HepG2 (cell line): ENCODE measurements around the gene IFITM10. TPM values are rescaled to one million over a fixed set of nuclear protein-coding genes. Genes with fewer than 3 reads are reported as not detected.

Experiments
- ATAC-seq: fragments of 200-7000 bp; cut with Tn5 transposase; 3 replicates; pipeline ENCODE4 v1.9.1; 2020; ENCODE audit warnings: mild to moderate bottlenecking, moderate library complexity
- BruUV-seq: library from RNA; stranded (reverse); fragments of 400-500 nt; replicated peaks from 2 replicates; lab custom pipeline; 2021; lab: Mats Ljungman, UMichigan
- CTCF ChIA-PET: fragments of 300-600 bp; formaldehyde crosslinking; extraction: SDS; loops from one replicate; lab custom pipeline; 2021; ENCODE audit warnings: low total read pairs, inconsistent platforms, low intra/inter-chr PET ratio; lab: Yijun Ruan, JAX
- POLR2A ChIA-PET: fragments of 350-600 bp; sonication (Branson Sonifier 250); formaldehyde crosslinking; loops from one replicate; lab custom pipeline; 2020; ENCODE audit warnings: antibody characterized with exemption, inconsistent platforms; lab: Yijun Ruan, JAX
- DNase-seq: peaks from one replicate; pipeline ENCODE4 v3.0.0-alpha.2; 2015; ENCODE audit warnings: low spot score
- FAIRE-seq: peaks from 3 replicates; lab custom pipeline; 2011; peaks lifted over from hg19 to GRCh38; lab: Jason Lieb, UNC
- H2AFZ ChIP-seq: one replicate; pipeline ENCODE4 v1.6.1; 2011; ENCODE audit warnings: low read length, inconsistent platforms
- H3K27ac ChIP-seq: fragments of 300-600 bp; 3 replicates; pipeline ENCODE4 v1.8.0; 2011; ENCODE audit warnings: mixed run types, mild to moderate bottlenecking, mixed read lengths, low read length, inconsistent platforms; ENCODE audit not compliant: insufficient read depth; ENCODE audit errors: extremely low read length
- H3K27me3 ChIP-seq, 2 experiments: fragments of 200-600 bp in 1 of 2; 2 replicates in 1 of 2; 3 replicates in 1 of 2; pipeline versions ENCODE4 v1.6.0 to v1.8.0; 2011; ENCODE audit warnings: low read length in 2 of 2, mild to moderate bottlenecking in 2 of 2, moderate library complexity in 2 of 2, inconsistent platforms in 1 of 2; ENCODE audit not compliant: insufficient read depth in 2 of 2, control insufficient read depth in 1 of 2
- H3K36me3 ChIP-seq, 2 experiments: fragments of 200-600 bp in 1 of 2; replicated peaks in 1 of 2; 2 replicates in 1 of 2; 3 replicates in 1 of 2; pipeline versions ENCODE4 v1.5.1 to v1.8.0; 2011; ENCODE audit warnings: low read length in 2 of 2, inconsistent platforms in 1 of 2; ENCODE audit not compliant: insufficient read depth in 2 of 2, control insufficient read depth in 1 of 2
- H3K4me1 ChIP-seq: 2 replicates; pipeline ENCODE4 v1.5.1; 2012; ENCODE audit warnings: low read length, inconsistent platforms; ENCODE audit not compliant: insufficient read depth
- H3K4me2 ChIP-seq: 2 replicates; pipeline ENCODE4 v1.6.0; 2011; ENCODE audit warnings: low read depth, low read length, inconsistent platforms
- H3K4me3 ChIP-seq, 3 experiments: fragments of 200-600 bp in 1 of 3; sonication (generic), shearing (Covaris generic) in 1 of 3; replicated peaks in 1 of 3; 2 replicates each; pipeline ENCODE4 v1.5.1; 2011 to 2016; ENCODE audit warnings: low read length in 3 of 3, inconsistent platforms in 2 of 3, low read depth in 2 of 3, mild to moderate bottlenecking in 2 of 3, control low read depth in 1 of 3, mixed read lengths in 1 of 3; ENCODE audit not compliant: insufficient read depth in 1 of 3
- H3K79me2 ChIP-seq: one replicate; pipeline ENCODE4 v1.6.1; 2011; ENCODE audit warnings: low read length, inconsistent platforms; ENCODE audit not compliant: insufficient read depth
- H3K9ac ChIP-seq: 2 replicates; pipeline ENCODE4 v1.6.0; 2011; ENCODE audit warnings: mild to moderate bottlenecking, low read depth, low read length, inconsistent platforms; ENCODE audit not compliant: insufficient read depth
- H3K9me3 ChIP-seq: 2 replicates; pipeline ENCODE4 v1.5.1; 2012; ENCODE audit warnings: mild to moderate bottlenecking, low read length
- H4K20me1 ChIP-seq: 2 replicates; pipeline ENCODE4 v1.6.0; 2011; ENCODE audit warnings: inconsistent platforms, mild to moderate bottlenecking, low read length, moderate library complexity; ENCODE audit not compliant: insufficient read depth
- AHDC1 ChIP-seq: sonication (generic); formaldehyde crosslinking; IDR thresholded peaks from 2 replicates; pipeline ENCODE4 v1.5.1; 2020; ENCODE audit warnings: mild to moderate bottlenecking, missing genetic modification reagents, borderline replicate concordance
- ATAD3A ChIP-seq: sonication (generic); formaldehyde crosslinking; IDR thresholded peaks from 2 replicates; pipeline ENCODE4 v1.4.0; 2020; ENCODE audit warnings: missing genetic modification reagents
- GRHL1 ChIP-seq: sonication (generic); formaldehyde crosslinking; conservative IDR thresholded peaks from 2 replicates; pipeline ENCODE4 v1.8.0; 2022; ENCODE audit warnings: missing genetic modification reagents
- HNRNPL ChIP-seq: fragments of 200-400 bp; formaldehyde crosslinking; IDR thresholded peaks from 2 replicates; pipeline ENCODE4 v1.6.1; 2017; ENCODE audit warnings: mild to moderate bottlenecking, low read depth, low read length
- KDM4B ChIP-seq: sonication (generic); formaldehyde crosslinking; IDR thresholded peaks from 2 replicates; pipeline ENCODE4 v1.4.0; 2020; ENCODE audit warnings: missing genetic modification reagents
- MEIS1 ChIP-seq: sonication (generic); formaldehyde crosslinking; IDR thresholded peaks from 2 replicates; pipeline ENCODE4 v1.9.0; 2021; ENCODE audit warnings: mild to moderate bottlenecking, missing genetic modification reagents, moderate library complexity, borderline replicate concordance
- NFKB2 ChIP-seq: sonication (generic); formaldehyde crosslinking; IDR thresholded peaks from 2 replicates; pipeline ENCODE4 v1.4.0; 2020; ENCODE audit warnings: missing genetic modification reagents, borderline replicate concordance
- NR1H2 ChIP-seq: sonication (generic); formaldehyde crosslinking; IDR thresholded peaks from 2 replicates; pipeline ENCODE4 v1.8.1; 2022; ENCODE audit warnings: low read depth, missing genetic modification reagents, borderline replicate concordance
- RFXAP ChIP-seq: sonication (generic); formaldehyde crosslinking; IDR thresholded peaks from 2 replicates; pipeline ENCODE4 v1.4.0; 2020; ENCODE audit warnings: missing genetic modification reagents, borderline replicate concordance
- TBL1XR1 ChIP-seq: fragments of 150-350 bp; IDR thresholded peaks from 2 replicates; pipeline ENCODE4 v1.6.1; 2014; ENCODE audit warnings: borderline replicate concordance, low read length; ENCODE audit not compliant: partially characterized antibody
- TGIF2 ChIP-seq: IDR thresholded peaks from 2 replicates; pipeline ENCODE4 v1.6.1; 2016; ENCODE audit warnings: control low read depth, missing compliant biosample characterization
- ZBTB3 ChIP-seq: sonication (generic); formaldehyde crosslinking; IDR thresholded peaks from 2 replicates; pipeline ENCODE4 v1.4.0; 2020; ENCODE audit warnings: low read depth, mild to moderate bottlenecking, moderate library complexity, missing genetic modification reagents, borderline replicate concordance
- ZBTB7B ChIP-seq: sonication (generic); formaldehyde crosslinking; IDR thresholded peaks from 2 replicates; pipeline ENCODE4 v1.4.0; 2020; ENCODE audit warnings: missing genetic modification reagents
- ZC3H13 ChIP-seq: sonication (generic); formaldehyde crosslinking; IDR thresholded peaks from 2 replicates; pipeline ENCODE4 v1.8.1; 2023; ENCODE audit warnings: mild to moderate bottlenecking, missing genetic modification reagents, moderate library complexity
- ZNF691 ChIP-seq: sonication (generic); formaldehyde crosslinking; IDR thresholded peaks from 2 replicates; pipeline ENCODE4 v1.4.0; 2020; ENCODE audit warnings: missing genetic modification reagents, low read depth, mild to moderate bottlenecking, borderline replicate concordance
- WGBS: methylation state at CpG from one replicate; pipeline ENCODE4 v1.1.6; 2017; ENCODE audit warnings: low lambda C conversion rate; 5-methylcytosine and 5-hydroxymethylcytosine counted together
- in situ Hi-C: cut with HindIII; loops from 2 replicates; pipeline ENCODE4 v1.10.0; 2017; ENCODE audit warnings: low pct_unique_long_range_greater_than_20kb; ENCODE audit not compliant: extremely low pct_ligation_motif_present
- intact Hi-C: fragments of 100-400 bp; cut with micrococcal nuclease; formaldehyde crosslinking; loops from one replicate; pipeline ENCODE4 v1.10.0; 2022; ENCODE audit not compliant: unreplicated experiment
- polyA plus RNA-seq, 8 experiments: library from polyadenylated mRNA; depleted of rRNA in 3 of 8; stranded (reverse) in 7 of 8; unstranded in 1 of 8; fragments of >200 nt; fragmentation: Illumina TruSeq in 4 of 8; extraction: Trizol in 4 of 8; gene quantifications; 2 replicates each; pipeline versions ENCODE4 v1.2.1 to v1.2.3, GENCODE V29; 2011 to 2016; ENCODE audit warnings: low read depth in 4 of 8, missing spikeins in 1 of 8, mixed read lengths in 1 of 8; ENCODE audit not compliant: insufficient read depth in 1 of 8
- total RNA-seq, 5 experiments: library from RNA; depleted of rRNA; stranded (reverse); fragments of >200 nt; fragmentation: Illumina TruSeq; extraction: Trizol; gene quantifications; 2 replicates each; pipeline ENCODE4 v1.2.3, GENCODE V29; 2016; ENCODE audit warnings: low read depth in 1 of 5

Gene IFITM10
- total and polyA plus RNA-seq, 2 of the 13 experiments (the other 11 are each of a cell fraction or from before 2014, with no cell fraction given): 0.09 to 0.13 TPM

- TF ChIP-seq AHDC1 (CRISPR knock-in tag): no peak
- TF ChIP-seq TGIF2: no peak
- TF ChIP-seq, all 625 proteins: peak for 0
These were observed 42.7 kb upstream of the IFITM10 start (continued) for GRCh38 chr11:1793081-1793480.

- ChIA-PET CTCF (no interaction called here), POLR2A (no interaction called here)
- no peak overlapping the region for H3K27ac ChIP-seq
- in situ Hi-C loops: no loop called here
- 55% methylated on average over 12 of the region's 12 CpGs for WGBS
- H3K36me3 ChIP-seq: no peaks in the 10 kb centered on the region
- TF ChIP-seq ZBTB3 (CRISPR knock-in tag) (no peak), TBL1XR1 (no peak), HNRNPL (no peak), KDM4B (CRISPR knock-in tag) (no peak), GRHL1 (CRISPR knock-in tag) (no peak), ZC3H13 (CRISPR knock-in tag) (no peak), NR1H2 (CRISPR knock-in tag) (no peak), ZBTB7B (CRISPR knock-in tag) (no peak), NFKB2 (CRISPR knock-in tag) (no peak), RFXAP (CRISPR knock-in tag) (no peak), ZNF691 (no peak), MEIS1 (CRISPR knock-in tag) (no peak), ATAD3A (CRISPR knock-in tag) (no peak)
- no peaks in the 10 kb centered on the region for H4K20me1 ChIP-seq
- no peaks in the 10 kb centered on the region for H3K9me3 ChIP-seq
- no peak overlapping the region for H3K9ac ChIP-seq
- DNase-seq (no peak), ATAC-seq (no peak), FAIRE-seq (no peak)
- intact Hi-C loops: no loop called here
- no peak overlapping the region for H2AFZ ChIP-seq
- peaks cover 5 to 36% of the 10 kb centered on the region in 2 experiments; a peak in 3 of 5 replicates for H3K27me3 ChIP-seq
- no peak overlapping the region for H3K4me3 ChIP-seq
- H3K79me2 ChIP-seq: no peaks in the 10 kb centered on the region
- BruUV-seq: no TSS peak
- H3K4me2 ChIP-seq: no peak overlapping the region
- H3K4me1 ChIP-seq: no peaks in the 10 kb centered on the region
These were observed 42.1 kb upstream of the IFITM10 start for GRCh38 chr11:1792461-1792860.
